SK-N-MC (cell line): ENCODE results near the gene LRRC4B.

ENCODE experiments used
- DNase-seq: peaks from one replicate; pipeline ENCODE4 v3.0.0-alpha.2; 2011; ENCODE audit warnings: low read depth, low spot score
- H3K27ac ChIP-seq: fragments of 200-600 bp; sonication (generic); 2 replicates; pipeline ENCODE4 v1.5.1; 2016; ENCODE audit warnings: mixed run types
- H3K36me3 ChIP-seq: fragments of 200-600 bp; sonication (generic); 2 replicates; pipeline ENCODE4 v1.6.1; 2017; ENCODE audit warnings: antibody characterized with exemption, low read length, mixed read lengths; ENCODE audit not compliant: insufficient read depth
- H3K4me3 ChIP-seq: fragments of 200-600 bp; sonication (generic); 2 replicates; pipeline ENCODE4 v1.5.1; 2016
- H3K9ac ChIP-seq: fragments of 200-600 bp; sonication (generic); 2 replicates; pipeline ENCODE4 v1.8.0; 2017; ENCODE audit warnings: mixed run types, mixed read lengths; ENCODE audit not compliant: insufficient read length
- H3K9me3 ChIP-seq: fragments of 200-600 bp; sonication (generic); 2 replicates; pipeline ENCODE4 v1.6.1; 2017; ENCODE audit warnings: low read depth, mild to moderate bottlenecking, antibody characterized with exemption, low read length, moderate library complexity, mixed read lengths
- EZH2 ChIP-seq: fragments of 200-600 bp; sonication (generic); IDR thresholded peaks from one replicate; pipeline ENCODE4 v1.6.1; 2017; ENCODE audit warnings: antibody characterized with exemption
- FOXP2 ChIP-seq: optimal IDR thresholded peaks from 2 replicates; pipeline ENCODE3; 2011; ENCODE audit warnings: mild to moderate bottlenecking, moderate library complexity; ENCODE audit not compliant: insufficient read depth; ENCODE audit errors: extremely low read length, control extremely low read depth
- POLR2AphosphoS5 ChIP-seq: IDR thresholded peaks from 2 replicates; pipeline ENCODE4 v1.6.1; 2012; ENCODE audit warnings: mild to moderate bottlenecking, low read depth, low read length, borderline replicate concordance

Gene LRRC4B

DNA sequence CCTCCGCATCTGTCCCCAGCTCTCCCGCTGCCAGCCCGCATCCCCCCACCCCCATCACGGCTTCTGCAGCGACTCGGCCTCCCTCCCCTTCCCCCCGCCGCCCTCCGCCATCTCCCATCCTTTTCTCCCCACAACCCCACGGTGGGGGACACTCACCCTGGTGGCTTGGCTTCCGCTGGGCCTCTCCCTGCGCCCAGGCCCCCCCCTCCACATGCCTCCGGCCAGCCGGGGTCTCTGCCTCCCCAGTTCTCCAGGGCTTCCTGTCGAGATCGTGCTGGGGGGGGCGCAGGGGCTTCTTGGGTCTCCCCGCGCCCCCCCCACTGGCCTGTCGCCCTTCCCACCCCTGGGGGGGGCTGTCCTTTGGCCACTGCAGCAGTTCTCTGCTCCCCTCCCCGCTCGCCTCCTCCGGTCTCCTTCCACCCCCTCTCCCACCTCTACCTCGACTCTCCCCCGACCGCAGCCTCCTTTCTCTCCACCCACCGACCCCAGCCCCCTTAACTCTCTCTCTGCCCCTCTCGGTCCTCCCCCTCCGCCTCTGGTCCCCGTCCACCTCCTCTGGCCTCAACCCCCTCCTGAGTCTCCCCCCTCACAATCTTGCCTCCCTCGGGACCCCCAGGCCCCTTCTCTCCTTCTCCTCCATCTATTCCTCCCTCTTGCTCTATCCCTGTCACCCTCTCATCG is 17.1 kb downstream of the LRRC4B start:
- Histone ChIP-seq H3K9me3 (no peaks in the 10 kb centered on the region), H3K36me3 (peaks cover 6% of the 10 kb centered on the region; the same call in 1 of the 2 replicates), H3K9ac (no peak overlapping the region), H3K27ac (no peak overlapping the region), H3K4me3 (no peak overlapping the region)
- TF ChIP-seq FOXP2 = no peak
- TF ChIP-seq EZH2 = no peak
- no peak for TF ChIP-seq POLR2AphosphoS5
- DNase-seq = no peak

DNA sequence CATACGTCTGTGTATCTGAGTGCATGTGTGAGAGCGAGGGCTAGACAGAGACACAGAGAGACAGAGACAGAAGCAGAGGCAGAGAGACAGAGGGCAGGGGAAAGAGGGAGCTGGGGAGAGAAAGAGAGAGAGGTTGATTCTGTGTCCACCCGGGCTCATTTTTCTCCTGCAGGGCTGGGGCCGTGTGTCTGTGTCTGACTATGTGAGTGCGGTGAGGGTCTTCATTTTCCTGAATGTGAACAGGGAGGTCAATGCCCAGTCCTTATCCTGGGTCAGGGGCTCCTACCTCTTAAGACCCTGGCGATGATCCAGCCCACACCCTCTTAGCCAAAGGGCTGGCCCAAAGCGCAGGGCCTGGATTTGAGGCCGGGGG is 17.7 kb downstream of the LRRC4B start:
- Histone ChIP-seq H3K9me3 (no peaks in the 10 kb centered on the region), H3K4me3 (no peak overlapping the region), H3K27ac (no peak overlapping the region), H3K9ac (no peak overlapping the region), H3K36me3 (peaks cover 6% of the 10 kb centered on the region; the same call in 1 of the 2 replicates)
- DNase-seq = no peak
- no peak for TF ChIP-seq FOXP2
- no peak for TF ChIP-seq POLR2AphosphoS5
- no peak for TF ChIP-seq EZH2

- H3K4me3 ChIP-seq = no peak overlapping the region
- DNase-seq = no peak
- H3K9ac ChIP-seq = no peak overlapping the region
- H3K9me3 ChIP-seq = no peaks in the 10 kb centered on the region
- peaks cover 6% of the 10 kb centered on the region; the same call in 1 of the 2 replicates for H3K36me3 ChIP-seq
- no peak overlapping the region for H3K27ac ChIP-seq
- no peak for TF ChIP-seq FOXP2
- no peak for TF ChIP-seq POLR2AphosphoS5
- no peak for TF ChIP-seq EZH2
Measured at GRCh38 chr19:50549927-50550593, 18.2 kb downstream of the LRRC4B start.

DNA sequence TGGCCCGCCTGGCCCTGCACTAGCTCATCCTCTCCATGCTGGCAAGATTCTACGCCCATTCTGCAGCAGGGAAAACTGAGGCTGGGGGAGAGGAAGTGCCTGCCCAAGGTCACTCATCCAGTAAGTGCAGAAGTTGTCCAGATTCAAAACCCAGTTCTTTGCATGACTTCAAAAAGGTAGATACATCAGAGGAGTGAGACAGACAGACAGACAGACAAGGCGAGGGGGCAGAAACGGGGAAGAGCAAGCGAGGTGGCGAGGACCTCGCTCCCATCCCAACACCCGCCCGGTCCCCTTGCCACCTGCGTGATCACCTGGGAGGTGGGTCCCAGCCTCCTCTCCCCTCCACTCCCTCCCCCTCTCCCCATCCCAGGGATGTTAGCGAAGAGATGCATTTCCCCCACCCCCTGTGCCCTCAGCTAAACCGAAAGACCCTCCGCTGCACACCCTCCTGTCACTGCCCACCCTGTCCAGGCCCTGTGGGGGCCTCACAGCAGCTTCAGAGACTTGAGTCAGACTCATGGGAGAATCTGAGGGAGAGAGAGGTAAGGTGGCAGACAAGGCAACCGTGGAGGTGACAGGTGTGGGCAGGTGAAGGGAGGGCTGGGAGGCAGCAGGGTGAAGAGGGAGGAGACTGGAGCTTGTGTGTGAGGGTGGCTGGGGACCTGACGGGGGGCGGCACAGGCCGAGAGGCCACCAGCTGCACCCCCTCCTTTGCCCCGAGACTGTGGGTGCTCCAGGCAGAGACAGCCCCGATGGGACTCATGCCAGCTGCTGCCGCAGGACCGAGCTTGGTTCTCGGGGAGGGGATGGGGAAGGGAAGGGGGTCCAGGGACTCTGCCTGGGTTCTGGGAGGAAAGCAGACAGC is 18.9 kb downstream of the LRRC4B start:
- TF ChIP-seq FOXP2 (no peak), POLR2AphosphoS5 (no peak), EZH2 (no peak)

DNA sequence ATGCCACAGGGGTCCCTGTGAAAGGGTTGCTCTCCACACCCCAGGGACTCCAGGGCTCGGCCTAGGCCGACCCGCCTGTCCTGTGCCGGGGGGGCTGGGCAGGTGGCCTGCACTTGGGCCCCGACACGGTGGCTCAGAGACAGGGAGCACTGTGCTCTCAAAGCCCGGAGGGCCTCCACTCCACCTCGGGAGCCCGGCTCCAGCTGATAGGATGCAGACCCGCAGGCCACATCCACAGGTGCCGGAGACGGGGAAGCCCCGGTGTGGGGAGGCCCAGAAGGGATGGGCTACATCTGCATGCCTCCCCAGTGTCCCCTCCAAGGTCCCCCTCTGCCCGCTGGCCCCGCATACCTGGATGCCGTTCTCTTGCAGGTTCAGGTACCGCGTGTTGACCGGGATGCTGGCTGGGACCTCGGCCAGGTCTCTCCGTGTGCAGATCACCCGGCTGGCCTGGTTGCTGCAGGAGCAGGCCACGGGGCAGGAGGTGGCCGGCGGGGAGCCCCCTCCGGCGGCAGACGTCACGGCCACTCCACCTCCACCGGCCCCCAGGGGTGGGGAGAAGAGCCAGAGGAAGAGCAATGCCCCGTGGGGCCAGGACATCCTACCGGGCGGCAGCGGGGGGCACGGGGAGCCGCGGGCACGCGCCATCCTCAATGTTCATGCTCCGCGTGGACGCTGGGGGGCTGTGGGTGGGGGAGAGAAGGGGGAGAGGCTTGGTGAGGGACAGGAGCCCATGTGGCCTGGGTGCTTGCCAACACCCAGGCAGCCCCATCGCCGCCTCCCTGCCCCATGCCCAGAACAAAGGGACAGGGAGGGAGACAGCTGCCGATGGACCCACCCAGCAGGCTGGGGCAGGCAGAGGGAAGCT is 19.8 kb downstream of the LRRC4B start:
- TF ChIP-seq POLR2AphosphoS5 (no peak), EZH2 (no peak), FOXP2 (no peak)
- Histone ChIP-seq H3K27ac (no peak overlapping the region), H3K4me3 (no peak overlapping the region), H3K36me3 (peaks cover 6% of the 10 kb centered on the region; the same call in 1 of the 2 replicates), H3K9ac (no peak overlapping the region), H3K9me3 (no peaks in the 10 kb centered on the region)
- DNase-seq = no peak

More for the DNA sequence above, 18.9 kb downstream of the LRRC4B start:
- no peak overlapping the region for H3K27ac ChIP-seq
- no peak overlapping the region for H3K9ac ChIP-seq
- no peaks in the 10 kb centered on the region for H3K9me3 ChIP-seq
- H3K4me3 ChIP-seq = no peak overlapping the region
- H3K36me3 ChIP-seq = peaks cover 6% of the 10 kb centered on the region; the same call in 1 of the 2 replicates
- no peak for DNase-seq

GRCh38 chr19:50547385-50548190 is 20.6 kb downstream of the LRRC4B start:
- no peak overlapping the region for H3K9ac ChIP-seq
- DNase-seq = no peak
- H3K27ac ChIP-seq = no peak overlapping the region
- H3K9me3 ChIP-seq = no peaks in the 10 kb centered on the region
- H3K36me3 ChIP-seq = peaks cover 6% of the 10 kb centered on the region; the same call in 1 of the 2 replicates
- no peak overlapping the region for H3K4me3 ChIP-seq
- TF ChIP-seq EZH2 (no peak), FOXP2 (no peak), POLR2AphosphoS5 (no peak)
